Stomach (tissue), 4 donors: Measurements from ENCODE around the gene ZDHHC13.

Source experiments
- POLR2AphosphoS5 ChIP-seq, 3 donors: sonication (generic); formaldehyde crosslinking; IDR thresholded peaks; one replicate each; pipeline ENCODE4 v1.6.1; 2016; ENCODE audit warnings: antibody characterized with exemption in 3 of 3
- TF ChIP-seq, protein P1 (sequence below), 7 experiments: fragments of 450-650 bp in 4 of 7; fragments of 200-600 bp in 3 of 7; sonication (generic) in 3 of 7; IDR thresholded peaks; one replicate each; pipeline ENCODE4 v1.5.1; 2016 to 2019; ENCODE audit warnings: antibody characterized with exemption in 7 of 7, control low read depth in 2 of 7, mild to moderate bottlenecking in 1 of 7

DNA sequence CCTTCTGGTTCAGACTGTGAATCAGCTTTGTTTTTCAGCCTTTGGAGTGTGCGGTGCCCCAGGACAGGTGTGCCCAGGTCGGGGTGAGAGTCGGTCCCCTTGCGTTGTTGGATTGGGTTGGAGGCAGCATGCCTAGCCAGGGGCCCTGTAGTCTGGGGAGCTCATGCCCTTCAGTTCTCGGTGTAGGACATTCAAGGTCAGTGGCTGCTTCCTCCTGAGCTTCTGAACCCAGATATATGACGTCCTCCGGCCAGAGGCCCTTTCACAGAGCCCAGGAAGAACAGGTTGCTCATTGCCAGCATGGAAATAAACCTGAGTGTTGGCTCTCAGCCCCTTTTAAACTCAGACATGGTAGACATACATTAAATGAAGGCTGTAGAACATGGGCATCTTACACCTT is 82.1 kb downstream of the ZDHHC13 start:
- TF ChIP-seq POLR2AphosphoS5 (IDR thresholded peaks at IDR 0.05): no peak
- TF ChIP-seq, protein P1, sequence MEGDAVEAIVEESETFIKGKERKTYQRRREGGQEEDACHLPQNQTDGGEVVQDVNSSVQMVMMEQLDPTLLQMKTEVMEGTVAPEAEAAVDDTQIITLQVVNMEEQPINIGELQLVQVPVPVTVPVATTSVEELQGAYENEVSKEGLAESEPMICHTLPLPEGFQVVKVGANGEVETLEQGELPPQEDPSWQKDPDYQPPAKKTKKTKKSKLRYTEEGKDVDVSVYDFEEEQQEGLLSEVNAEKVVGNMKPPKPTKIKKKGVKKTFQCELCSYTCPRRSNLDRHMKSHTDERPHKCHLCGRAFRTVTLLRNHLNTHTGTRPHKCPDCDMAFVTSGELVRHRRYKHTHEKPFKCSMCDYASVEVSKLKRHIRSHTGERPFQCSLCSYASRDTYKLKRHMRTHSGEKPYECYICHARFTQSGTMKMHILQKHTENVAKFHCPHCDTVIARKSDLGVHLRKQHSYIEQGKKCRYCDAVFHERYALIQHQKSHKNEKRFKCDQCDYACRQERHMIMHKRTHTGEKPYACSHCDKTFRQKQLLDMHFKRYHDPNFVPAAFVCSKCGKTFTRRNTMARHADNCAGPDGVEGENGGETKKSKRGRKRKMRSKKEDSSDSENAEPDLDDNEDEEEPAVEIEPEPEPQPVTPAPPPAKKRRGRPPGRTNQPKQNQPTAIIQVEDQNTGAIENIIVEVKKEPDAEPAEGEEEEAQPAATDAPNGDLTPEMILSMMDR (IDR thresholded peaks at IDR 0.05): no peak
